ENCODE data around the gene COL25A1. TPM values are rescaled to one million over a fixed set of nuclear protein-coding genes. Genes with fewer than 3 reads are reported as not detected.

Gene COL25A1
- total and polyA plus RNA-seq, 5 donors: 0.22 to 0.77 (median 0.31) TPM

- Histone ChIP-seq H3K4me1 (ENCODE audit: control insufficient read depth, insufficient read depth, low read length) (no peaks in the 10 kb centered on the region), H3K9me3 (ENCODE audit: control insufficient read depth, low read length) (no peaks in the 10 kb centered on the region), H3K27me3 (ENCODE audit: control insufficient read depth, insufficient read depth) (no peaks in the 10 kb centered on the region), H3K27ac (ENCODE audit: low read length) (peak overlapping the region; percentile 13), H3K4me3 (ENCODE audit: low read length) (no peak overlapping the region)
- DNase-seq: no peak
- 58% methylated on average over 4 of the region's 4 CpGs for WGBS
- intact Hi-C loops (cut with DNase I): no loop called here
- ATAC-seq: no peak
Observed at GRCh38 chr4:109214622-109215301, 87.7 kb downstream of the COL25A1 start.

- Histone ChIP-seq H3K27ac (ENCODE audit: low read length) (no peak overlapping the region), H3K4me3 (ENCODE audit: low read length) (no peak overlapping the region), H3K9me3 (ENCODE audit: control insufficient read depth, low read length) (no peaks in the 10 kb centered on the region), H3K27me3 (ENCODE audit: control insufficient read depth, insufficient read depth) (no peaks in the 10 kb centered on the region), H3K4me1 (ENCODE audit: control insufficient read depth, insufficient read depth, low read length) (no peaks in the 10 kb centered on the region)
- ATAC-seq (no peak), DNase-seq (no peak)
- WGBS: 98% methylated on average over 1 of the region's 1 CpG
- intact Hi-C loops (cut with DNase I): no loop called here
Observed at GRCh38 chr4:109213056-109213455, 89.4 kb downstream of the COL25A1 start.

- DNase-seq (no peak), ATAC-seq (no peak)
- Histone ChIP-seq H3K4me1 (ENCODE audit: control insufficient read depth, insufficient read depth, low read length) (no peaks in the 10 kb centered on the region), H3K27me3 (ENCODE audit: control insufficient read depth, insufficient read depth) (no peaks in the 10 kb centered on the region), H3K27ac (ENCODE audit: low read length) (no peak overlapping the region), H3K4me3 (ENCODE audit: low read length) (no peak overlapping the region), H3K9me3 (ENCODE audit: control insufficient read depth, low read length) (no peaks in the 10 kb centered on the region)
- WGBS: 46% methylated on average over 3 of the region's 3 CpGs
- intact Hi-C loops (cut with DNase I): no loop called here
Observed at GRCh38 chr4:109211671-109212070, 90.8 kb downstream of the COL25A1 start.

GRCh38 chr4:109209647-109210046, 92.8 kb downstream of the COL25A1 start:
- intact Hi-C loops (cut with DNase I): no loop called here
- no peak for ATAC-seq
- H3K4me3 ChIP-seq (ENCODE audit: low read length): no peak overlapping the region
- 79% methylated on average over 6 of the region's 6 CpGs for WGBS
- no peak for DNase-seq
- no peaks in the 10 kb centered on the region for H3K9me3 ChIP-seq (ENCODE audit: control insufficient read depth, low read length)
- no peaks in the 10 kb centered on the region for H3K4me1 ChIP-seq (ENCODE audit: control insufficient read depth, insufficient read depth, low read length)
- H3K27me3 ChIP-seq (ENCODE audit: control insufficient read depth, insufficient read depth): no peaks in the 10 kb centered on the region
- H3K27ac ChIP-seq (ENCODE audit: low read length): no peak overlapping the region

GRCh38 chr4:109207898-109208297, 94.6 kb downstream of the COL25A1 start:
- intact Hi-C loops (cut with DNase I): no loop called here
- Histone ChIP-seq H3K27me3 (ENCODE audit: control insufficient read depth, insufficient read depth) (no peaks in the 10 kb centered on the region), H3K27ac (ENCODE audit: low read length) (no peak overlapping the region), H3K4me3 (ENCODE audit: low read length) (no peak overlapping the region), H3K9me3 (ENCODE audit: control insufficient read depth, low read length) (no peaks in the 10 kb centered on the region), H3K4me1 (ENCODE audit: control insufficient read depth, insufficient read depth, low read length) (no peaks in the 10 kb centered on the region)
- no peak for DNase-seq
- no peak for ATAC-seq
- 96% methylated on average over 4 of the region's 4 CpGs for WGBS

GRCh38 chr4:109207061-109207460, 95.4 kb downstream of the COL25A1 start:
- Histone ChIP-seq H3K27me3 (ENCODE audit: control insufficient read depth, insufficient read depth) (no peaks in the 10 kb centered on the region), H3K27ac (ENCODE audit: low read length) (no peak overlapping the region), H3K4me3 (ENCODE audit: low read length) (no peak overlapping the region), H3K9me3 (ENCODE audit: control insufficient read depth, low read length) (no peaks in the 10 kb centered on the region), H3K4me1 (ENCODE audit: control insufficient read depth, insufficient read depth, low read length) (no peaks in the 10 kb centered on the region)
- ATAC-seq (no peak), DNase-seq (no peak)
- intact Hi-C loops (cut with DNase I): no loop called here
- WGBS: 56% methylated on average over 1 of the region's 1 CpG

- no peak overlapping the region for H3K27ac ChIP-seq (ENCODE audit: low read length)
- ATAC-seq: no peak
Observed at GRCh38 chr4:109206620-109207019, 95.8 kb downstream of the COL25A1 start.

GRCh38 chr4:109205186-109205585, 97.3 kb downstream of the COL25A1 start:
- WGBS: 70% methylated on average over 5 of the region's 5 CpGs
- H3K4me1 ChIP-seq (ENCODE audit: control insufficient read depth, insufficient read depth, low read length): no peaks in the 10 kb centered on the region
- DNase-seq (no peak), ATAC-seq (no peak)
- H3K27me3 ChIP-seq (ENCODE audit: control insufficient read depth, insufficient read depth): no peaks in the 10 kb centered on the region
- H3K27ac ChIP-seq (ENCODE audit: low read length): no peak overlapping the region
- intact Hi-C loops (cut with DNase I): no loop called here
- no peak overlapping the region for H3K4me3 ChIP-seq (ENCODE audit: low read length)
- H3K9me3 ChIP-seq (ENCODE audit: control insufficient read depth, low read length): no peaks in the 10 kb centered on the region

More at GRCh38 chr4:109206620-109207019, 95.8 kb downstream of the COL25A1 start:
- Histone ChIP-seq H3K4me3 (ENCODE audit: low read length) (no peak overlapping the region), H3K9me3 (ENCODE audit: control insufficient read depth, low read length) (no peaks in the 10 kb centered on the region), H3K27me3 (ENCODE audit: control insufficient read depth, insufficient read depth) (no peaks in the 10 kb centered on the region), H3K4me1 (ENCODE audit: control insufficient read depth, insufficient read depth, low read length) (no peaks in the 10 kb centered on the region)
- intact Hi-C loops (cut with DNase I): no loop called here
- 56% methylated on average over 4 of the region's 4 CpGs for WGBS
- DNase-seq: no peak

GRCh38 chr4:109199585-109199984, 102.9 kb downstream of the COL25A1 start:
- Histone ChIP-seq H3K27ac (ENCODE audit: low read length) (no peak overlapping the region), H3K27me3 (ENCODE audit: control insufficient read depth, insufficient read depth) (no peaks in the 10 kb centered on the region), H3K9me3 (ENCODE audit: control insufficient read depth, low read length) (no peaks in the 10 kb centered on the region), H3K4me3 (ENCODE audit: low read length) (no peak overlapping the region), H3K4me1 (ENCODE audit: control insufficient read depth, insufficient read depth, low read length) (peaks cover 1% of the 10 kb centered on the region)
- DNase-seq (no peak), ATAC-seq (no peak)
- intact Hi-C loops (cut with DNase I): no loop called here
- 93% methylated on average over 1 of the region's 1 CpG for WGBS

- Histone ChIP-seq H3K4me3 (ENCODE audit: low read length) (no peak overlapping the region), H3K9me3 (ENCODE audit: control insufficient read depth, low read length) (no peaks in the 10 kb centered on the region), H3K27me3 (ENCODE audit: control insufficient read depth, insufficient read depth) (no peaks in the 10 kb centered on the region), H3K27ac (ENCODE audit: low read length) (no peak overlapping the region), H3K4me1 (ENCODE audit: control insufficient read depth, insufficient read depth, low read length) (peaks cover 1% of the 10 kb centered on the region)
- intact Hi-C loops (cut with DNase I): no loop called here
- 79% methylated on average over 1 of the region's 1 CpG for WGBS
- ATAC-seq (no peak), DNase-seq (no peak)
Observed at GRCh38 chr4:109195646-109196045, 106.8 kb downstream of the COL25A1 start.

- peaks cover 1% of the 10 kb centered on the region for H3K4me1 ChIP-seq (ENCODE audit: control insufficient read depth, insufficient read depth, low read length)
- ATAC-seq (no peak), DNase-seq (no peak)
- no peak overlapping the region for H3K27ac ChIP-seq (ENCODE audit: low read length)
- 88% methylated on average over 5 of the region's 5 CpGs for WGBS
- intact Hi-C loops (cut with DNase I): no loop called here
- no peak overlapping the region for H3K4me3 ChIP-seq (ENCODE audit: low read length)
- no peaks in the 10 kb centered on the region for H3K27me3 ChIP-seq (ENCODE audit: control insufficient read depth, insufficient read depth)
- H3K9me3 ChIP-seq (ENCODE audit: control insufficient read depth, low read length): no peaks in the 10 kb centered on the region
Observed at GRCh38 chr4:109191216-109191615, 111.2 kb downstream of the COL25A1 start.

GRCh38 chr4:109186458-109186945, 116.0 kb downstream of the COL25A1 start:
- WGBS: 77% methylated on average over 4 of the region's 4 CpGs
- Histone ChIP-seq H3K27ac (ENCODE audit: low read length) (no peak overlapping the region), H3K4me3 (ENCODE audit: low read length) (no peak overlapping the region), H3K27me3 (ENCODE audit: control insufficient read depth, insufficient read depth) (no peaks in the 10 kb centered on the region), H3K9me3 (ENCODE audit: control insufficient read depth, low read length) (no peaks in the 10 kb centered on the region), H3K4me1 (ENCODE audit: control insufficient read depth, insufficient read depth, low read length) (peaks cover 1% of the 10 kb centered on the region)
- ATAC-seq (no peak), DNase-seq (no peak)
- intact Hi-C loops (cut with DNase I): no loop called here
